HepG2 (cell line): Measurements from ENCODE around the gene TP73. TPM values are rescaled to one million over a fixed set of nuclear protein-coding genes. Genes with fewer than 3 reads are reported as not detected.

Source experiments
- ATAC-seq: fragments of 200-7000 bp; cut with Tn5 transposase; 3 replicates; pipeline ENCODE4 v1.9.1; 2020; ENCODE audit warnings: mild to moderate bottlenecking, moderate library complexity
- BruUV-seq: library from RNA; stranded (reverse); fragments of 400-500 nt; replicated peaks from 2 replicates; lab custom pipeline; 2021; lab: Mats Ljungman, UMichigan
- CTCF ChIA-PET: fragments of 300-600 bp; formaldehyde crosslinking; extraction: SDS; loops from one replicate; lab custom pipeline; 2021; ENCODE audit warnings: low total read pairs, inconsistent platforms, low intra/inter-chr PET ratio; lab: Yijun Ruan, JAX
- POLR2A ChIA-PET: fragments of 350-600 bp; sonication (Branson Sonifier 250); formaldehyde crosslinking; loops from one replicate; lab custom pipeline; 2020; ENCODE audit warnings: antibody characterized with exemption, inconsistent platforms; lab: Yijun Ruan, JAX
- DNase-seq: peaks from one replicate; pipeline ENCODE4 v3.0.0-alpha.2; 2015; ENCODE audit warnings: low spot score
- FAIRE-seq: peaks from 3 replicates; lab custom pipeline; 2011; peaks lifted over from hg19 to GRCh38; lab: Jason Lieb, UNC
- H2AFZ ChIP-seq: one replicate; pipeline ENCODE4 v1.6.1; 2011; ENCODE audit warnings: low read length, inconsistent platforms
- H3K27ac ChIP-seq: fragments of 300-600 bp; 3 replicates; pipeline ENCODE4 v1.8.0; 2011; ENCODE audit warnings: mixed run types, mild to moderate bottlenecking, mixed read lengths, low read length, inconsistent platforms; ENCODE audit not compliant: insufficient read depth; ENCODE audit errors: extremely low read length
- H3K27me3 ChIP-seq, 2 experiments: fragments of 200-600 bp in 1 of 2; 2 replicates in 1 of 2; 3 replicates in 1 of 2; pipeline versions ENCODE4 v1.6.0 to v1.8.0; 2011; ENCODE audit warnings: low read length in 2 of 2, mild to moderate bottlenecking in 2 of 2, moderate library complexity in 2 of 2, inconsistent platforms in 1 of 2; ENCODE audit not compliant: insufficient read depth in 2 of 2, control insufficient read depth in 1 of 2
- H3K36me3 ChIP-seq, 2 experiments: fragments of 200-600 bp in 1 of 2; replicated peaks in 1 of 2; 2 replicates in 1 of 2; 3 replicates in 1 of 2; pipeline versions ENCODE4 v1.5.1 to v1.8.0; 2011; ENCODE audit warnings: low read length in 2 of 2, inconsistent platforms in 1 of 2; ENCODE audit not compliant: insufficient read depth in 2 of 2, control insufficient read depth in 1 of 2
- H3K4me1 ChIP-seq: 2 replicates; pipeline ENCODE4 v1.5.1; 2012; ENCODE audit warnings: low read length, inconsistent platforms; ENCODE audit not compliant: insufficient read depth
- H3K4me2 ChIP-seq: 2 replicates; pipeline ENCODE4 v1.6.0; 2011; ENCODE audit warnings: low read depth, low read length, inconsistent platforms
- H3K4me3 ChIP-seq, 3 experiments: fragments of 200-600 bp in 1 of 3; sonication (generic), shearing (Covaris generic) in 1 of 3; replicated peaks in 1 of 3; 2 replicates each; pipeline ENCODE4 v1.5.1; 2011 to 2016; ENCODE audit warnings: low read length in 3 of 3, inconsistent platforms in 2 of 3, low read depth in 2 of 3, mild to moderate bottlenecking in 2 of 3, control low read depth in 1 of 3, mixed read lengths in 1 of 3; ENCODE audit not compliant: insufficient read depth in 1 of 3
- H3K79me2 ChIP-seq: one replicate; pipeline ENCODE4 v1.6.1; 2011; ENCODE audit warnings: low read length, inconsistent platforms; ENCODE audit not compliant: insufficient read depth
- H3K9ac ChIP-seq: 2 replicates; pipeline ENCODE4 v1.6.0; 2011; ENCODE audit warnings: mild to moderate bottlenecking, low read depth, low read length, inconsistent platforms; ENCODE audit not compliant: insufficient read depth
- H3K9me3 ChIP-seq: 2 replicates; pipeline ENCODE4 v1.5.1; 2012; ENCODE audit warnings: mild to moderate bottlenecking, low read length
- H4K20me1 ChIP-seq: 2 replicates; pipeline ENCODE4 v1.6.0; 2011; ENCODE audit warnings: inconsistent platforms, mild to moderate bottlenecking, low read length, moderate library complexity; ENCODE audit not compliant: insufficient read depth
- ATF4 ChIP-seq, 2 experiments: fragments of 450-650 bp in 1 of 2; sonication (generic) in 1 of 2; formaldehyde crosslinking; IDR thresholded peaks; 2 replicates each; pipeline versions ENCODE4 v1.5.0 to v1.8.0; 2020 to 2022; ENCODE audit warnings: mild to moderate bottlenecking in 1 of 2, missing genetic modification reagents in 1 of 2
- FOXA3 ChIP-seq: IDR thresholded peaks from 2 replicates; pipeline ENCODE4 v1.6.1; 2016; ENCODE audit warnings: missing genetic modification reagents, missing compliant biosample characterization
- KLF16 ChIP-seq, 2 experiments: sonication (generic) in 1 of 2; formaldehyde crosslinking in 1 of 2; IDR thresholded peaks; 2 replicates each; pipeline versions ENCODE4 v1.6.1 to v1.8.0; 2016 to 2023; ENCODE audit warnings: missing genetic modification reagents in 2 of 2, missing compliant biosample characterization in 1 of 2
- MAZ ChIP-seq, 2 experiments: sonication (generic) in 1 of 2; formaldehyde crosslinking in 1 of 2; IDR thresholded peaks; 2 replicates each; pipeline versions ENCODE4 v1.5.0 to v1.6.1; 2012 to 2020; ENCODE audit warnings: low read depth in 2 of 2, mild to moderate bottlenecking in 2 of 2, borderline replicate concordance in 1 of 2, improper control_type of control experiment in 1 of 2, low read length in 1 of 2, missing genetic modification reagents in 1 of 2, moderate library complexity in 1 of 2
- RFX3 ChIP-seq: IDR thresholded peaks from 2 replicates; pipeline ENCODE4 v1.6.1; 2016; ENCODE audit warnings: missing biosample characterization, missing genetic modification reagents
- RFX5 ChIP-seq: IDR thresholded peaks from 2 replicates; pipeline ENCODE4 v1.6.1; 2011; ENCODE audit warnings: low read depth, low read length, improper control_type of control experiment
- SMARCC2 ChIP-seq: fragments of 450-650 bp; IDR thresholded peaks from 2 replicates; pipeline ENCODE4 v1.6.1; 2017; ENCODE audit warnings: antibody characterized with exemption, mild to moderate bottlenecking
- UBTF ChIP-seq: sonication (generic); formaldehyde crosslinking; IDR thresholded peaks from 2 replicates; pipeline ENCODE4 v1.4.0; 2020; ENCODE audit warnings: mild to moderate bottlenecking, missing genetic modification reagents
- ZNF20 ChIP-seq: sonication (generic); formaldehyde crosslinking; IDR thresholded peaks from 2 replicates; pipeline ENCODE4 v1.4.0; 2020; ENCODE audit warnings: mild to moderate bottlenecking, moderate library complexity, missing genetic modification reagents
- ZNF224 ChIP-seq: sonication (generic); formaldehyde crosslinking; IDR thresholded peaks from 2 replicates; pipeline ENCODE4 v1.5.0; 2020; ENCODE audit warnings: mild to moderate bottlenecking, missing genetic modification reagents
- WGBS: methylation state at CpG from one replicate; pipeline ENCODE4 v1.1.6; 2017; ENCODE audit warnings: low lambda C conversion rate; 5-methylcytosine and 5-hydroxymethylcytosine counted together
- in situ Hi-C: cut with HindIII; loops from 2 replicates; pipeline ENCODE4 v1.10.0; 2017; ENCODE audit warnings: low pct_unique_long_range_greater_than_20kb; ENCODE audit not compliant: extremely low pct_ligation_motif_present
- intact Hi-C: fragments of 100-400 bp; cut with micrococcal nuclease; formaldehyde crosslinking; loops from one replicate; pipeline ENCODE4 v1.10.0; 2022; ENCODE audit not compliant: unreplicated experiment
- polyA plus RNA-seq, 8 experiments: library from polyadenylated mRNA; depleted of rRNA in 3 of 8; stranded (reverse) in 7 of 8; unstranded in 1 of 8; fragments of >200 nt; fragmentation: Illumina TruSeq in 4 of 8; extraction: Trizol in 4 of 8; gene quantifications; 2 replicates each; pipeline versions ENCODE4 v1.2.1 to v1.2.3, GENCODE V29; 2011 to 2016; ENCODE audit warnings: low read depth in 4 of 8, missing spikeins in 1 of 8, mixed read lengths in 1 of 8; ENCODE audit not compliant: insufficient read depth in 1 of 8
- total RNA-seq, 5 experiments: library from RNA; depleted of rRNA; stranded (reverse); fragments of >200 nt; fragmentation: Illumina TruSeq; extraction: Trizol; gene quantifications; 2 replicates each; pipeline ENCODE4 v1.2.3, GENCODE V29; 2016; ENCODE audit warnings: low read depth in 1 of 5
- TF ChIP-seq, protein P1 (sequence below), 2 experiments: sonication (generic) in 1 of 2; formaldehyde crosslinking in 1 of 2; IDR thresholded peaks; 2 replicates each; pipeline versions ENCODE4 v1.4.0 to v1.6.1; 2018 to 2020; ENCODE audit warnings: missing genetic modification reagents in 2 of 2, borderline replicate concordance in 1 of 2, low read depth in 1 of 2, mild to moderate bottlenecking in 1 of 2, missing biosample characterization in 1 of 2
- TF ChIP-seq, protein P2 (sequence below): sonication (generic); formaldehyde crosslinking; conservative IDR thresholded peaks from 2 replicates; pipeline ENCODE4 v1.4.0; 2020; ENCODE audit warnings: missing genetic modification reagents

Gene TP73
- total and polyA plus RNA-seq, 2 of the 13 experiments (the other 11 are each of a cell fraction or from before 2014, with no cell fraction given) = 0.49 to 1.1 TPM

- TF ChIP-seq MAZ (IDR thresholded peaks at IDR 0.05; ENCODE audit: borderline replicate concordance, low read depth, low read length) (no peak), MAZ (CRISPR knock-in tag; IDR thresholded peaks at IDR 0.05; ENCODE audit: low read depth) (no peak), ATF4 (CRISPR knock-in tag; IDR thresholded peaks at IDR 0.05) (no peak), RFX3 (CRISPR knock-in tag) (no peak), SMARCC2 (no peak), ZNF224 (CRISPR knock-in tag) (no peak)
- TF ChIP-seq, protein P1, sequence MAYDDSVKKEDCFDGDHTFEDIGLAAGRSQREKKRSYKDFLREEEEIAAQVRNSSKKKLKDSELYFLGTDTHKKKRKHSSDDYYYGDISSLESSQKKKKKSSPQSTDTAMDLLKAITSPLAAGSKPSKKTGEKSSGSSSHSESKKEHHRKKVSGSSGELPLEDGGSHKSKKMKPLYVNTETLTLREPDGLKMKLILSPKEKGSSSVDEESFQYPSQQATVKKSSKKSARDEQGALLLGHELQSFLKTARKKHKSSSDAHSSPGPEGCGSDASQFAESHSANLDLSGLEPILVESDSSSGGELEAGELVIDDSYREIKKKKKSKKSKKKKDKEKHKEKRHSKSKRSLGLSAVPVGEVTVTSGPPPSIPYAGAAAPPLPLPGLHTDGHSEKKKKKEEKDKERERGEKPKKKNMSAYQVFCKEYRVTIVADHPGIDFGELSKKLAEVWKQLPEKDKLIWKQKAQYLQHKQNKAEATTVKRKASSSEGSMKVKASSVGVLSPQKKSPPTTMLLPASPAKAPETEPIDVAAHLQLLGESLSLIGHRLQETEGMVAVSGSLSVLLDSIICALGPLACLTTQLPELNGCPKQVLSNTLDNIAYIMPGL (CRISPR knock-in tag; IDR thresholded peaks at IDR 0.05; ENCODE audit: borderline replicate concordance in 1 of 2, low read depth in 1 of 2) = no peak
Observed at GRCh38 chr1:3646596-3646995, 5.7 kb upstream of the TP73 start (continued).

DNA sequence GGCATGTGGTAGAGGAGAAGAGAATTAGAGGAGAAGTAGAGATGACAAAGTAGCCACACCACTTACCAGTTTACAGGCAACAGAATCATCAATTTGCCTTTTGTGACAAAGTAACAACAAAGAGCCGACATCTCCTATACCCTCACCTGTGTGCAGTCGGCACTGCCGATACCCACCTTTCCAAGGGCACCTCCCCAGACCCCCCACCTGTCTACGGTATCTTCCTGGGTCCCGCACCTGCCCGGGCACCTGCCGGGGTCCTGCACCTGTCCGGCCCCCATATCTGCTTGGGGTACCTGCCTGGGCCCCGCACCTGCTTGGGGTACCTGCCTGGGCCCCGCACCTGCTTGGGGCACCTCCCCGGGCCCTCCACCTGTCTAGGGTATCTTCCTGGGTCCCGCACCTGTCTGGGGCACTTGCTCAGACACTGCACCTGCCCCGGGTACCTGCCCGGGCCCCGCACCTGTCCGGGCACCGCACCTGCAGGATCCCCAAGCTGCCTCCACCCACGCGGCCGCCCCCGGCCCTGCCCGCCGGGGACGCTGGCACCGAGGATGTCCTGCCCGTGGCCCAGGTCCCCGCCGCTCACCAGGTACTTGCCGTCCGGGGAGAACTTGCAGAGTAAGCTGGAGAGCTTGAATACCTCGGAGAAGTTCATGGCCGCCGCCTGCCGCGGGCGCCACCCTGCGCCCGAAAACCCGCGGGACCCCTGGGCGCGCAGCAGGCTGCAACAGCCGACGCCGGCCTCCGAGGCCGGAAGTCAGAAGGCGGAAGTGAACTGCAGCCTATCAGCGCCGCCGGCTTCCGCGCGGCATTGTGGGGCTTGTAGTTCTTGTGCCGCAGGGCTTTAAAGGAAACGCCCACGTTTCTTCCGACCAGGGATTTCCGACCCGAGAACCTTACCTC lies 2.7 kb upstream of the TP73 start, which contains the start of gene WRAP73:
Gene WRAP73 (minus strand): TSS at position 762 of the 906 bp plus-strand sequence. CDS start 104 bp downstream, at position 658.
- Histone ChIP-seq H3K27me3 (peaks cover 2 to 11% of the 10 kb centered on the region in 2 experiments; a peak in 3 of 5 replicates), H3K79me2 (peaks cover 7% of the 10 kb centered on the region), H3K4me2 (peak within 1 kb of the TSS; percentile 88), H2AFZ (no peak within 1 kb of the TSS), H3K27ac (no peak within 1 kb of the TSS), H3K4me3 (peak within 1 kb of the TSS; percentile 95 to 100 (median 98)), H3K9me3 (no peaks in the 10 kb centered on the region), H4K20me1 (no peaks in the 10 kb centered on the region), H3K9ac (peak within 1 kb of the TSS; percentile 82), H3K4me1 (peaks cover 25% of the 10 kb centered on the region), H3K36me3 (peaks cover 5 to 9% of the 10 kb centered on the region in 2 experiments; a peak in 3 of 5 replicates)
- ChIA-PET CTCF (no interaction called here), POLR2A (interaction anchor here (0.8 to 0.9 kb wide), 2 partner anchors 16 to 178 kb away, joined by 3 read pairs; no protein-coding TSS in a partner anchor)
- no TSS peak for BruUV-seq
- intact Hi-C loops = loop anchor here (2.0 kb wide), 1 partner anchor 25 kb away; the partner anchor contains the start of gene TPRG1L
- in situ Hi-C loops = no loop called here
- FAIRE-seq = peak; percentile 80
- peak; percentile 87 for DNase-seq
- WGBS = 3% methylated on average over 9 of the region's 60 CpGs
- peak; percentile 82 for ATAC-seq
- TF ChIP-seq UBTF (CRISPR knock-in tag) (peak; percentile 33; the same call in 1 of the 2 replicates), FOXA3 (no peak; the same call in 1 of the 2 replicates), ZNF20 (CRISPR knock-in tag) (no peak), RFX5 (no peak), KLF16 (CRISPR knock-in tag; IDR thresholded peaks at IDR 0.05) (no peak)
- TF ChIP-seq, protein P2, sequence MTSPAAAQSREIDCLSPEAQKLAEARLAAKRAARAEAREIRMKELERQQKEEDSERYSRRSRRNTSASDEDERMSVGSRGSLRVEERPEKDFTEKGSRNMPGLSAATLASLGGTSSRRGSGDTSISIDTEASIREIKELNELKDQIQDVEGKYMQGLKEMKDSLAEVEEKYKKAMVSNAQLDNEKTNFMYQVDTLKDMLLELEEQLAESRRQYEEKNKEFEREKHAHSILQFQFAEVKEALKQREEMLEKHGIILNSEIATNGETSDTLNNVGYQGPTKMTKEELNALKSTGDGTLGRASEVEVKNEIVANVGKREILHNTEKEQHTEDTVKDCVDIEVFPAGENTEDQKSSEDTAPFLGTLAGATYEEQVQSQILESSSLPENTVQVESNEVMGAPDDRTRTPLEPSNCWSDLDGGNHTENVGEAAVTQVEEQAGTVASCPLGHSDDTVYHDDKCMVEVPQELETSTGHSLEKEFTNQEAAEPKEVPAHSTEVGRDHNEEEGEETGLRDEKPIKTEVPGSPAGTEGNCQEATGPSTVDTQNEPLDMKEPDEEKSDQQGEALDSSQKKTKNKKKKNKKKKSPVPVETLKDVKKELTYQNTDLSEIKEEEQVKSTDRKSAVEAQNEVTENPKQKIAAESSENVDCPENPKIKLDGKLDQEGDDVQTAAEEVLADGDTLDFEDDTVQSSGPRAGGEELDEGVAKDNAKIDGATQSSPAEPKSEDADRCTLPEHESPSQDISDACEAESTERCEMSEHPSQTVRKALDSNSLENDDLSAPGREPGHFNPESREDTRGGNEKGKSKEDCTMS = no peak
